IPS DF 4.7 (cell line): ENCODE data around the gene CHRNA3.
A peak's percentile ranks its signal among the peaks of the same experiment; 100 is the strongest.

Experiments used
- DNase-seq: peaks from one replicate; pipeline ENCODE4 v3.0.0-alpha.2; 2013; ENCODE audit warnings: low spot score; ENCODE audit errors: extremely low read depth

Gene CHRNA3

DNA sequence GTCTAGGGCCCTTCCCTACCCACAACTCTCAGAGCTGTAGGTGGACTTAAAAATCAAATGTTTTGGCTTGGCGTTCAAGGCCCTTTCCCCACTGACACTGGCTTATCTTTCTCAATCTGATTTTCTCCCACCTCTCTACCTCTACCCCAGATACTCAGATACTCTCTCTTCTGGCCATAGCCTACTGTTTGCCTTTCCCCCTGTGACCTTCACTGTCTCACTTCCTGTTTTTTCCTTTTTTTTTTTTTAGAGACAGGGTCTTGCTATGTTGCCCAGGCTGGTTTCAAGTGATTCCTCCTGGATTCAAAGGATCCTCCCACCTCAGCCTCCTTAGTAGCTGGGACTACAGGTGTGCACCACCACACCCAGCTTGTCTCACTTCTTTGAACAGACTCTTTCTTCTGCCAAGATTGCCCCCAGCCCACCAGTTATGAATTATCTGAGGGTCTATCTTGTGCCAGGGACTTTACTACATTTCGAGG is 15.6 kb upstream of the CHRNA3 start:
- DNase-seq, result no peak

DNA sequence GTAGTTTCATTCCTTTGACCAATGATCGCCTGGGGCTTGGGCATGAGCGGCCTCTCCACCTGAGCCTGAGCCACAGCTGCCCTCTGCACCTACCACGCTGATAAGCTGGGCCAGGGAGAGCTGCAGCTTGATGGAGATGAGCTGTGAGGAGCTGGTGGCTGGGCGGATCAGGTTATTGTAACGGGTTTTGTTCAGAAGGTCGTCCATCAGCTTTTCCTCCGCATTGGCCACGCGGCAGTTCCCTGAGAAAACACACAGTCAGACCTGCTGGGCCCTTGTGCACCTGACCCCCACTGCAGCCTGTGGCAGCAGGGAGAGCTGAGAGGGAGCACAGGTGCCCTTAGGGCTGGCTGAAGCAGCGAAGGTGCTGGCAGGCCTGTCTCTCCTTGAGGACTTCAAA is 14.6 kb upstream of the CHRNA3 start:
- DNase-seq, result no peak

DNA sequence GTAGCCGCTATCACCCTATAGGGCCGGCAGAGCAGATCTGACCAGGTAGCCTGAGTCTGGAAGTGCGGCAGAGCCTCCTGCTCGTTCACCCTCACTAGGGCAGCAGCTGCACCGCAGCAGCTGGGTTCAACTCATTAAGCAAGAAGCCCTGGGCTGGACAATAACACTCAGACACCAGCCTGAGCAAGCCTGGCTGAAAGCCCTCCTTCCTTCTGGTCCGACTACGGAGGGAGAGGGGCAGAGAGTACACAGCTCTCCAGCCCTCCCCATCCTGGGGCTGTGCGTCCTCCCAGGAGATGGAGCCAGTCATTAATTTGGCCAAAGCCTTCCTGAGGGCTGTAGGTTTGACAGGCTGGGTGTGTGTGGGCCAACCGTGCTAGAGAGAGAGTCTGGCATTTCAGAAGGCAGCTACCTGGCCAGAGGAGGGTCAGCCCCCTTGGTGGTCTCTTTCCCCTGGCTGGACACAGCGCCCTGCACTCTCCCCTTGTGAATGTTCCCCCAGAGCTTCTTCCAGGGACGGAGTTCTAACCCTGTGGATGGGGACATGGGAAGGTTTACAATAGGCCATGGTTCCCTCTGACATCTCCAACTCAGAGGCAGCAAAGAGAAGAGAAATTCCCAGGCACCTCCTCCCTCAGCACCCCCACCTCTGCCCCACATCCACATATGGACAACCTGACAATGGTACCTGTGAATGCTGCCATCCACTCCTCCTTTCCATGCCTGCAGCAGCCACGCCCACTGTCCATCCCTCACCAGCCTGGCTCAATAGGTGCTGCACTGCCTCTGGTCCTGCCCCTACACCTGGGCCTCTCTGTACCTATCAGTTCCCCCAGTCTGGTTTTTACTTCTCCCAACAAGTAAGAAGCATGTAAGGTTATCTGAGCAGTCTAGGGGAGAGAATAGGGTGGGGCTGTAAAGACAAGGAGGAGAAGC is 13.7 kb upstream of the CHRNA3 start:
- no peak for DNase-seq

DNA sequence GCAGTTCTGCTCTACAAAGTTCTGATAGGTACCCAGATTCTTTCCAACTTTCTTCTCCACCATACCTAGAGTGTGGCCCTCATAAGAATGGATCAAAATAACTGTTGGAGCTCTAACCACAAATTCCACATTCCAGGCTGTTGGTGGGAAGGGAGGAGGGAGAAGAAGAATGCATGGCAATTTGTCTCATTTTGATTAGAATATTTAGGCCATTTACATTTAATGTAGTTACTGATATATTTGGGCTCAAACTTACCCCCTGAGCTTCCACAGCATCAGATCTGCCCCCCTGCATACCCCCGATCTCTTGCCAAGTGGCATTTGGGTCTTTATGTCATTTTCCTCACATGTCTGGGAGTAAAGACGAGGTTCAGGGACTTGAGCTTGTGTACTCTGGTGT is 12.6 kb upstream of the CHRNA3 start:
- no peak for DNase-seq

DNA sequence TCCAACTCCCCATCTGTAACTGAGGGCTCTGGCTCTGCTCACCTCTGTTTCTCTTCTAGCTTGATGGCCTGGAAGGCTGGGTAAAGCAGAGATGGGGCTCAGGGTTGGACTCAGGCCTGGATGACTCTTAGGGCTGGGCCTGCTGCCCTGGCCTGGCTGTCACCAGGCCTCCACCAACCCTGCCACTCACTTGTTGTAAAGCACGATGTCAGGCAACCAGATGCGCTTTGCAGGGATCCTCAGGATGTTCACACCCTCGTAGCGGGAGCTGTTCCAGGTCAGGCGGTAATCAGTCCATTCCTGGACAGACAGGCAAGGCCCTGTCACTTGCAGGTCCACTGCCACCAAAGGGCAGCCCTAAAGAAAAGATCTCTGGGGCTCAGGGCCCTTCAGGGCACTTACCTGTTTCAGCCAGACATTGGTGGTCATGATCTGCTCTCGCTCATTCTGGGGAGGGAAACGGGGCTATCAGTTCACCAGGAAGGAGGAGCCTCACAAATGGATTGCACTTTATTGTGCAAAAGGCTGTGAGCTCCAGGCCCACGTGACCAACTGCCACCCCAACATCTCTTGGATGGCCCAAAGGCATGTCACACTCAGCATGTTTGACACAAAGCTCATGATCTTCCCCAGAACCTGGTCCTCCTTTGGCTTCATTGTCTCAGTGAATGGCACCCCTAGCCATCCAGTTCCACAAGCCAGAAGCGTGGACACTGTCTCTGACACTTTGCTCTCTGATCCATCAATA is 10.3 kb upstream of the CHRNA3 start:
- DNase-seq, result no peak

DNA sequence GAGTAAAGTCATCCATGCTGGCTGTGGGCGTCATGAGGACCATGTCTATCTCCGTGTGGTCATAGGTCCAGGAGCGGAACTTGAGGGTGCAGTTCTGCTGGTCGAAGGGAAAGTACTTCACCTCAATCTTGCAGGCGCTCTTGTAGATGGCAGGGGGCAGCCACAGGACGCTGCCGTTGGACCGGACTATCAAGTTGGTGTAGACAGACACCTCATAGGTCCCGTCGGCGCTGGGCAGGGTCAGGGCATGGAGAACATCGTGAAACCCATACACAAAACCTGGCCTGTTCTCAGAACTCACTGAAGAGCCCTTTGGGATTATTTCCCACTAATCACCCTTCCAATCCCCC is 8.9 kb upstream of the CHRNA3 start:
- no peak for DNase-seq

DNA sequence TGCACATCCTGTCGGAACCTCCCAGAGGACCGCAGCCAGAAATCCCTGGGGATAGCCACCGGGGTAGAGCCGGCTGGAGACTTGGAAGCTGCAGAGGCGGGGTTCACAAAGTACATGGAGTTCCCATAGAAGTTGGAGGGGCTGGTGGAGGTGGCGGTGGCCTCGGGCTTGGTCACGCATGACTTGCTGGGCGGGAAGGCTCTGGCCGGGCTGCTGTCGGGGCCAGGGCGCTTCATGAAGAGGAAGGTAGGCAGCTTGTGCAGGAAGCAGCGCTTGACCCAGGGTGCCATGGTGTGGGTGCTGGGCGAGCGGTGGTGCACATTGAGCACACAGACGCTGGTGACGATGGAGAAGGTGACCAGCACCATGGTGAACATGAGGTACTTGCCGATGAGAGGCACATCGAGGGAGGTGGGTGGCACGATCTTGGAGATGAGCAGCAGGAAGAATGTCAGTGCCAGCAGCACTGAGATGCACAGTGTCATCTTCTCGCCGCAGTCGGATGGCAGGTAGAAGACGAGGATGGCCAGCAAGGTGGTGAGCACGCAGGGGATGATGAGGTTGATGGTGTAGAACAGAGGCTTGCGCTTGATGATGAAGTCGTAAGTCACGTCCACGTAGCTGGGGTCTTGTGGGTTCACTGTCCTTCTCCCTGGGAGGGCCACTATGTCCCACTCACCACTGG is 8.4 kb upstream of the CHRNA3 start:
- no peak for DNase-seq

DNA sequence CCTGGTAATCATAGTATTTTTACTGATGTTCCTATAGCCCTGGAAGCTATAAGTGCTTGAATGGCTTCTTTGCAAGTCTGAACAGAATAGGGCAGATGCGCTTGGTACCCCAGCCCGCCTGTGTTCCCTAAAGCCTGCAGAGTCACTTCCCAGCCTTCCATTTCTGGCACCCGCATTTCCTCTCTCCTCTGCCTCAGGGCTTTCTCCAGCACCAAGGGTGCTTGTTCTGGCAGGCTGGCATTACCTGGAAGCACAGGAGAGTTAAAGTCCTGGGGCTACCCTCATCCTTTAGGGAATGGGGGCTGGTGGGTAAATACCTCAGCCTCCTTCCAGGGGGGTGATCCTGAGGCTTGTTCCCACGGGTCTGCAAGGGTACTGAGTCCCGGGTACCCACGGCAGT is 7.4 kb upstream of the CHRNA3 start:
- DNase-seq, result no peak

DNA sequence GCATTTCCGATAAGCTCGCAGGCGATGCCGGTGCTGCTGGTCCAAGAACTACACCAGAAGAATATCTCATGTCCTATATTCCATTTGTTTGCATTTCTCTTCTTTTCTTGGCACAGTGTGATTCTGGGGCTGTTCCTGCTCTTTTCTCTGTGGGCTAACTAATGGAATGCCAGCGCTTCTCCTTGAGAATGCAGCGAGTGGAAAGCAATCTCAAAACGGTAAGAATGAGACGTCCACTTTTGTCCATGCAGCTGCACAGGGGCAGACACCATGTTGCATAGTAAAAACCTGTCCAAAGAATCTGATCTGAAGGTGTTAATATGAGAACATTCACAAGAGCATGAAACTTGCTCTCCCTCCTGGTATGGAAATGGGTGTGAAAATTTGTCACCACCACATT is 6.6 kb upstream of the CHRNA3 start:
- no peak for DNase-seq

DNA sequence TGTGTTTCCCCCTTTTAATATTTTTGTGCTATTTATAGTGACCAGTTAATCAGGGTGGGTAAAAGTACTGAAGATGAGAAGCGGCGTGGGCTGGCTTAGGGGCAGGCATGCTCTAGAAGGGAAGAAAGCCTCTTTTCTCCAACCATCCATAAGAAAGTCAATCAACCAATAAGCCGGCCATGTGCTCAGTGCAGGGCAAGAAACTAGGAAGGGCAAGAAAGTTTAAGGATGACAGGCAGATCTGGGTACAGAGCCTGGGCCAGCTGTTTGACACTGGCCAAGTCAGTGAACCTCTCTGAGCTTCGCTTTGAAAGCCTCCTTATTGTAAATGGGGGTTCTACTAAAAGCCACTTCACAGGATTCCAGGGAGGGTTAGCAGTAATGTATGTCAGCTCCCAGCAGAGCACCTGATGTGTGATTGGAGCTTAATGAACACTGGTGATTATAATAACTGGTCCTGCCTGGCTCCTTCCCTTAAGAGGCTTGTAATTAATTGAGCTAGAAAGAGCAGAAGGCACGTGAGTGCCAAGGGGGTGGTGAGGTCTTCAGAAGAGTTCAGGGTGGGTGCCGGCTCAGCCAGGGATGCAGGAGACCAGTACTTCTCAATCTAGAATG is 5.7 kb upstream of the CHRNA3 start:
- no peak for DNase-seq

DNA sequence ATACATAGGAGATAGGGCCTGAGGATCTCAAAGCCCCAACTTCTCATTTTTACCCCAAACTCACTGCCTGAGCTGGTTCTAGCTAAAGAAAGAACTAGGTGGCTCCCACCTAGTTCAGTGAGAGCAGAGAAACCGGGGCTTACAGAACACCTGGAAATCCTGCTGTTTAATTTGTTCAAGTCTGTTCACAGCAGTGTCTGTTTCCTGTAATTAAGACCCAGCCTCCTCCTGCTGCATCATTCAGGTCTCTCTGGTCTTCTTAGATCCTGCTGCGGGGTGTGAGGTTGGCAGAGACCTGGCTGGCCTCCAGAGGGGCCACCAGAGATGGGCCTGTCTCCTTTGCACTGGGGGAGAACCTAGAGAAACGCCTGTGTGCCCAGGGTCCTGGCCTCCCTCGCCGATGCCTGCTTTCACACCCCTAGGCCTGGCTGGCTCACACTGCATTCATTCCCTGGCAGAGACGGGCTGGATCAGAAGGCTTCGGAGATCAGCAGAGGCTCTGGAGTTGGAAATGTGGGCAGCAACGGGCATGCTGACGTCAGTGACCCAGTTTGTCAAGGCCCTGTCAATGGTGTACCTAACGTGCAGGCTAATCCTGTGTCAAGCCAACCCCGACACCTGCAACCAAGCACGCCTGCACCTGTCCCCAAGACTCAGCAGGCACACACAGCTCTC is 4.9 kb upstream of the CHRNA3 start:
- no peak for DNase-seq

DNA sequence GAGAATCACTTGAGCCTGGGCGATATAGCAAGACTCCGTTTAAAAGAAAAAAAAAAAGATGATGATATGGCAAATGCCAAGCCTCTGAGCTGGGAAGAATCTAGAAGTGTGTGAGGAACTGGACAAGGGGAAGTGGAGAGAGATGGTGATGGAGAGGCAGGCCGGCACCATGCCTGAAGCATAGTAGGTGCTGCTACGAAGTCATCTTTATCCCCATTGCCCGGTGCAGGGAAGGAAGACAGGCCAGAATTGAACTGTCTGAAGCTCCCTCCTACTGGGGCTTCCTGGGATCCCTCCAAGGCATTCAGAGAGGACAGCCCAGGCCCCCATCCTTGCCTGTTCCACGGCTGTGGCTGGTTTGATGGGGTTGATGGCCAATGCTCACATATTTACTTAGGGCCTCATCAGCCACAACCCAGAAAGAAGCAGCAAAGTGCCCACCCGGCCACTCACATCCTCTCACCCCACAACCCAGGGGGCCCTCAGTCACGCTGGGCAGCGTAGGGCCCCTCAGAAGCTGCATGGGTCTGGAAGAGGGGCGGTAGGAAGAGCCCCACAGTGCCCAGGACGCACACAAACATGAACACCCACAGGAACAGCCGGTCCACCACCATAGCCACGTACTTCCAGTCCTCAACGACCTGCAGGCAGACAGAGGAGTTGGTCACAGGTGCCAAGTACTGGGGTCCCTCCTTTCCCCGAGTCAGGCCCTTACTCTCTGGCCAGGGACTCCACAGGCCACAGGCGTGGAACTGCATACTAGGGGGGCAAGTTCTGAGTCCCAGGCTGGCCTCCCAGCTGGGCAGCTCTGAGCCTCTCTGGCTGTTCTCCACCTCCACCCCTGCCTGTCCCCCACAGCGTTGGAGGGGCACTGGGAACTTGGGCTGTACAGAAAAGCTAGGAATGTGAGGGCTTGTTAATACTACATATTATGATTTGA is 4.1 kb upstream of the CHRNA3 start:
- DNase-seq, result no peak

DNA sequence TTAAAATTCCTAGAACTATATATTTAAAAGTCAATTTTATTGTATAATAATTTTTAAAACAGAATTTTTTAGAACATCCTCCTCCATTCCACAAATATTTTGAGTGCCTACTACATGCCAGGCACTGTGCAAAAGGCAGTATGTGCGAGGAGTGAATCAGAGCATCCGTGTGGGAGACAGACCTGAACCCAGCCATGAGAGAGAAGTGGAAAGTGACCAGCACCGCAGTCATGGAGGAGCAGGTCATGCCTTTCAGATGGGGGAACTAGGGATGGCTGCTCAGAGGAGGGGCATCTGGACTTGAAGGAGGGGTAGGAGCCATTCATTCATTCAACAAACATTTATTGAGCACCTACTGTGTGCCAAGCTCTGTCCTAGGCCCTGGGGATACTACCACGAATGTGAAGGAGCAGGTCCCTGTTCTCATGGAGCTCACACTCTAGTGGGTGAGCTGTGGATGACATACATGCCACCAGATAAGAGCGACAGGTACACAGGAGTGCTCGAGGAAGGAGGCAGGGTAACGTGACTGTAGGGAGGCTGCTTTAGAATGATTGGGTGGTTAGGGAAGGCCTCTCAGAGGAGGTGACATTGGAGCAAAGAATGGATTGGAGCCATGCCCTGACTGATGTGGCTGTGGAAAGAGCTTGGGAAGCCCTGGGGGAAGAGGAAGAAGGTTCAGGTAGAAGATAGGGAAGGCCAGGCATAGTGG is 3.1 kb upstream of the CHRNA3 start:
- DNase-seq, result no peak

DNA sequence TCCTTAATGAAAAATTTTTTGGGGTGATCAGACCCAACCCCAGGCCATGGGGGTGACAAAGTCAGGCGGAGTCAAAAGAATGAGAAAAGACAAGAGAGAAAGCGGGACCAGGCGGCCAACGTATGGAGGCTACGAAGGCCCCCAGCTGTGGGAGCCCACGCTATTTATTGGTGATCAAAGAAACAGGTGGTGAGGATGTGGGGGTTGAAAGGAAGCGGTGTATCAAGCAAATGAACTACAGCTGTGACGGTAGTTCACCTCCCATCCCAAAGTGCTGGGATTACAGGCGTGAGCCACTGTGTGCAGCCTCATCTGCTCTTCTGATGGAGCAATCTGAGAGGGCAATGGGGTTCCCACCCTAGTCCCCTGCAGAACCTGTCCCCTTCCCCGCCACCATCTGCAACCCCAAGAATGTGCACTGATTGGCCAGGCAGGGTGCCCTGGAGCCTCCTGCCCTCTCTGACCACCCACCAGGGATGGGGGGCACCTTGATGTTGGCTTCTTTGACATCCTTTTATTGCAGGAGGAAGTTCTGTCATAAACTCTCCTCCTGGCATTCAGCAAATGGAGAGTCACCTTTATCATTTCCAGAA is 1.1 kb upstream of the CHRNA3 start:
- no peak for DNase-seq

DNA sequence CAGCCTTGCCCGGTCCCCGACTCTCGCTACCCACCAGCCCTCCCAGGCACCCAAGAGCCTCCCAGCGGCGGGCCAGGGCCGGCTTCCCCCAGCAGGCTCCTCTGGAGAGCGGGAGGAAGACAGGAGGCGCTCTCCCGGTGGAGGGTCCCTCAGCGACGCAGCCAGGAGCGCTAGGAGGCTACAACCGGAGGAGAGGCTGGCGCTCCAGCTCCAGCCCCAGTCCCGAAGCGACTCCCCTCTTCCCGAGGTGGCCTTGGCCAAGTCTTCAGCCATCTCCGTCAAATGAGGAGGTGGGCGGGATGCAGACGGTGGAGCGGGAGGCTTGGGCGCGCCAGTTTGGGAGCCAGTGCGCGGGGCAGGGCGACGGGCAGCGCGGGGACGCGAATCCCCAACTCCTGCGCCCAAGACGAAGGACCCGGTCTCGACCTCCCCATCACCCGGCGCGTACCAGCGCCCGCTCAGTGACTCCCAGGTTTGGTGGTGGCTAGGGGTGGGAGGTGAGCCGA is 722 bp downstream of the CHRNA3 start:
- DNase-seq, result no peak

DNA sequence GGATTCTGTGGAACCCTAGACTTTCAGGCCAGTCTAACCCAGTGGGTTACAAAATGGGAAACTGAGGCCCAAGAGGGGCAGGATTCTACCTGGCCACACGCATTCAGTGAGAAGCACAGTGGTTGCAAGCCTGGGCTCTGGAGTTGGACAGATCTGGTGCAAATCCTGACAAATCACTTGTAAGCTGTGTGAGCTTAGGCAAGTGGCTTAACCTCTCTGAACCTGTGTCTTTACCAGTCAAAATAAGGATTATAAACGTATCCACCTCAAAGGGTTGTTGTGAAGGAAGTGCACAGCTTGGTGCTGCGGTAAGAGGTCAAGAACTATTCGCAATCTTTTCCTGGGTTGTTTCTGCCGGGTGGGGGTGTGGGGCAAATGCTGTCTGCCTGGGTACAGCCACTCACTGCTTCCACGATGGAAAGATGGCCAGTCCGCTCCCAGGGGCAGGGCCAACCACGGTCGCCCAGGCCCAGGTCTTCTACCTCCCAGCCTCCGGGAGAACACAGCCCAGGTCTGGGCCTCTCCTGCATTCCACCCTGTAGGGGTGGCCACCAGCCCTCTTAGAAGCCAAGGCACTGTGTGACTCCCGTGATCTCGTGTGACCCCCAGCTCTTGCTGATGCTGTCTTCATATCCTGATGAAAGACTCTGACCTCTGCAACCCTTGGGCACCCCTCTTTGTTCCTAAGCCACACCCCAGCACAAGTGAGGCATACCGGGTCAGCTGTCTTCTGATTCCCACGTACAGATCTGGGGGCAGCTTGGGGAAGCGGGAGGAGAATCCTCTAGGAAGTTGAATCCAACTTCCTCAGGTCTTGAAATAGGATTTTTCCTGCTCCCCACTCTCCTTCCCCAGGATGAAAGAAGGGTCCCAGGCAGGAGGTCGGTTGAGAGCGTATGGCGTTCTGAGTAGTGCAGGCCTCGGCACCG is 1.5 kb downstream of the CHRNA3 start:
- DNase-seq, result no peak

DNA sequence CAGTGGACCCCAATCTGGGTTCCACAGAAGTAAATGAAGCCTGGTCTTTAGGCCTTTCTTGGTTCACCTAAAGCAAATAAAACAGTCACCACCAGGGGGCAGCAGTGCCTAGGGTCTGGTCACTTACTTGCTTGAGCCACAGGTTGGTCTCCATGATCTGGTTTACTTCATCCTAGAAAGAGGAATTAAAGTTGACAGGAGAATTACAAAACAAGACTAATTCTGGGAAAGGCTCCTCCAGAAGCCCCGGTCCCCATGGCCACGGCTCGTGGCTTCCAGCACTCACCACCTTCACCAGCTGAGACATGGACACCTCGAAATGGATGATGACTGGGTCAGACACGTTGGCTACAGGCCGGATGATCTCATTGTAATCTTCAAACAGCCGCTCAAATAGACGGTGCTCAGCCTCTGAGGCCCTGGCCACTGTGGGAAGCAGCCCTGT is 2.3 kb downstream of the CHRNA3 start:
- peak; percentile 79 for DNase-seq

DNA sequence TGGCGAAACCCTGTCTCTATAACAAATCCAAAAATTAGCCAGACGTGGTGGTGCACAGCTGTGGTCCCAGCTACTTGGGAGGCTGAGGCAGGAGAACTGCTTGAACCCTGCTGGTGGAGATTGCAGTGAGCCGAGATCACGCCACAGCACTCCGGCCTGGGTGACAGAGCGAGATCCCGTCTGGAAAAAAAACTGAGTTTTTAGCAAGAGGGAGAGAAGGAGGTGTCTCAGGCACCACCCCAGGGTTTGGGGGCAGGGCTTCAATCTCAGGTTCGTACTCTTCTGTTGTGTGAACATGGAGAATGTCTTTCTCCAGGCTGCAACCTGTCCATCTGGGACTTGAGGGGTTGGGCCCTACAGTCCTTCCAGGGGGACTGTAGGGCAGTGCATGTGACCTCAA is 2.7 kb downstream of the CHRNA3 start:
- no peak for DNase-seq
